Gastroesophageal sphincter (tissue), 4 donors: ENCODE data around the gene COX10. TPM values are rescaled to one million over a fixed set of nuclear protein-coding genes. Genes with fewer than 3 reads are reported as not detected.

Experiments used
- ATAC-seq: fragments of 150-250 bp; one replicate; pipeline ENCODE4 v1.9.1; 2016; ENCODE audit warnings: mild to moderate bottlenecking, moderate library complexity
- H3K27ac ChIP-seq, 4 donors: fragments of 200-600 bp; sonication (generic) in 3 of 4; 1 replicate in 3 of 4; 2 replicates in 1 of 4; pipeline ENCODE4 v1.5.1; 2016 to 2019
- H3K27me3 ChIP-seq: fragments of 200-600 bp; sonication (generic); one replicate; pipeline ENCODE4 v1.5.1; 2019
- H3K36me3 ChIP-seq, 2 donors: fragments of 200-600 bp; sonication (generic); one replicate each; pipeline ENCODE4 v1.5.1; 2019; ENCODE audit warnings: control low read depth in 1 of 2
- H3K4me1 ChIP-seq, 3 donors: fragments of 200-600 bp; sonication (generic); 1 replicate in 2 of 3; 2 replicates in 1 of 3; pipeline ENCODE4 v1.5.1; 2016 to 2019; ENCODE audit warnings: control low read depth in 2 of 3
- H3K4me3 ChIP-seq, 2 donors: fragments of 200-600 bp; sonication (generic); one replicate each; pipeline ENCODE4 v1.5.1; 2019; ENCODE audit warnings: mild to moderate bottlenecking in 1 of 2, moderate library complexity in 1 of 2
- H3K9me3 ChIP-seq, 3 donors: fragments of 200-600 bp; sonication (generic); one replicate each; pipeline ENCODE4 v1.5.1; 2017 to 2019; ENCODE audit warnings: control low read depth in 2 of 3
- CTCF ChIP-seq, 4 experiments: fragments of 200-600 bp in 2 of 4; fragments of 450-650 bp in 2 of 4; sonication (generic) in 1 of 4; IDR thresholded peaks; one replicate each; pipeline ENCODE4 v1.5.1; 2017 to 2019; ENCODE audit warnings: antibody characterized with exemption in 4 of 4, mild to moderate bottlenecking in 2 of 4, moderate library complexity in 2 of 4
- EP300 ChIP-seq: sonication (generic); formaldehyde crosslinking; IDR thresholded peaks from one replicate; pipeline ENCODE4 v1.6.1; 2017; ENCODE audit warnings: antibody characterized with exemption, mild to moderate bottlenecking
- POLR2A ChIP-seq, 2 donors: fragments of 450-650 bp; IDR thresholded peaks; one replicate each; pipeline ENCODE4 v1.6.1; 2017; ENCODE audit warnings: antibody characterized with exemption in 2 of 2, mild to moderate bottlenecking in 2 of 2, moderate library complexity in 1 of 2
- POLR2AphosphoS5 ChIP-seq: sonication (generic); formaldehyde crosslinking; IDR thresholded peaks from one replicate; pipeline ENCODE4 v1.6.1; 2017; ENCODE audit warnings: antibody characterized with exemption
- WGBS, 2 donors: methylation state at CpG; one replicate each; pipeline ENCODE4 v1.1.5; 2018; ENCODE audit warnings: low coverage in 1 of 2; 5-methylcytosine and 5-hydroxymethylcytosine counted together
- total RNA-seq, 4 donors: library from RNA; depleted of rRNA; stranded (reverse); fragments of >200 nt; gene quantifications; one replicate each; pipeline ENCODE4 v1.1.0, GENCODE V29; 2016

Gene COX10
- total RNA-seq, 4 donors from 2014 or later, result 20.3 to 30.0 (median 26.5) TPM

- TF ChIP-seq POLR2A (IDR thresholded peaks at IDR 0.05) (no peak), EP300 (no peak), POLR2AphosphoS5 (no peak), CTCF (IDR thresholded peaks at IDR 0.05) (no peak)
- no peak for ATAC-seq
- peaks cover 0 to 11% of the 10 kb centered on the region in 2 donors for H3K36me3 ChIP-seq
- H3K27ac ChIP-seq, result no peak overlapping the region
- no peaks in the 10 kb centered on the region for H3K9me3 ChIP-seq
- H3K27me3 ChIP-seq, result no peaks in the 10 kb centered on the region
- H3K4me3 ChIP-seq, result no peak overlapping the region
- 7% methylated on average over 1 of the region's 1 CpG; no CpG with 5 or more reads in 1 of the 2 donors for WGBS, 2 donors
- H3K4me1 ChIP-seq, result peaks cover 0 to 13% (median 0%) of the 10 kb centered on the region in 3 donors
Observed at GRCh38 chr17:14038206-14038605, 31.1 kb upstream of the COX10 start.

- TF ChIP-seq POLR2AphosphoS5, result no peak
- TF ChIP-seq EP300, result no peak
- no peak for TF ChIP-seq CTCF (IDR thresholded peaks at IDR 0.05)
- TF ChIP-seq POLR2A (IDR thresholded peaks at IDR 0.05), result no peak
- H3K4me1 ChIP-seq, result peaks cover 0 to 13% (median 0%) of the 10 kb centered on the region in 3 donors
- no peaks in the 10 kb centered on the region for H3K9me3 ChIP-seq
- no peaks in the 10 kb centered on the region for H3K36me3 ChIP-seq
- no peak for ATAC-seq
- no peaks in the 10 kb centered on the region for H3K27me3 ChIP-seq
- no peak overlapping the region for H3K27ac ChIP-seq
- H3K4me3 ChIP-seq, result no peak overlapping the region
- WGBS, 2 donors, result 81 to 94% methylated on average over 4 of the region's 4 CpGs
Observed at GRCh38 chr17:14042411-14042810, 26.9 kb upstream of the COX10 start.

GRCh38 chr17:14044702-14045101 is 24.6 kb upstream of the COX10 start:
- Histone ChIP-seq H3K27me3 (no peaks in the 10 kb centered on the region), H3K9me3 (no peaks in the 10 kb centered on the region), H3K27ac (no peak overlapping the region), H3K4me3 (no peak overlapping the region), H3K36me3 (no peaks in the 10 kb centered on the region), H3K4me1 (no peaks in the 10 kb centered on the region)
- TF ChIP-seq EP300 (no peak), POLR2A (IDR thresholded peaks at IDR 0.05) (no peak), CTCF (IDR thresholded peaks at IDR 0.05) (no peak), POLR2AphosphoS5 (no peak)
- WGBS, 2 donors, result 83 to 100% methylated on average over 1 of the region's 1 CpG
- no peak for ATAC-seq

- Histone ChIP-seq H3K27ac (no peak overlapping the region), H3K36me3 (peaks cover 0 to 7% of the 10 kb centered on the region in 2 donors), H3K27me3 (no peaks in the 10 kb centered on the region), H3K4me1 (no peaks in the 10 kb centered on the region), H3K9me3 (no peaks in the 10 kb centered on the region), H3K4me3 (no peak overlapping the region)
- TF ChIP-seq EP300, result no peak
- TF ChIP-seq POLR2A (IDR thresholded peaks at IDR 0.05), result no peak
- TF ChIP-seq POLR2AphosphoS5, result no peak
- TF ChIP-seq CTCF (IDR thresholded peaks at IDR 0.05), result no peak
- no peak for ATAC-seq
- WGBS, 2 donors, result 83 to 84% methylated on average over 2 to 6 of the region's 6 CpGs
Observed at GRCh38 chr17:14046978-14047377, 22.3 kb upstream of the COX10 start.

- ATAC-seq, result no peak
Observed at GRCh38 chr17:14047591-14047990, 21.7 kb upstream of the COX10 start.

More at GRCh38 chr17:14047591-14047990, 21.7 kb upstream of the COX10 start:
- peaks cover 0 to 7% of the 10 kb centered on the region in 2 donors for H3K36me3 ChIP-seq
- no peak overlapping the region for H3K4me3 ChIP-seq
- H3K4me1 ChIP-seq, result no peaks in the 10 kb centered on the region
- no peaks in the 10 kb centered on the region for H3K27me3 ChIP-seq
- no peaks in the 10 kb centered on the region for H3K9me3 ChIP-seq
- H3K27ac ChIP-seq, result no peak overlapping the region
- TF ChIP-seq POLR2AphosphoS5 (no peak), EP300 (no peak), POLR2A (IDR thresholded peaks at IDR 0.05) (no peak), CTCF (IDR thresholded peaks at IDR 0.05) (no peak)
- 0 to 75% methylated on average over 1 to 4 of the region's 4 CpGs for WGBS, 2 donors
